BJ (cell line): Measurements from ENCODE around the gene SCAMP1. TPM values are rescaled to one million over a fixed set of nuclear protein-coding genes. Genes with fewer than 3 reads are reported as not detected.

Experiments
- CTCF ChIA-PET: fragments of 350-600 bp; formaldehyde crosslinking; extraction: SDS; loops from one replicate; lab custom pipeline; 2021; ENCODE audit warnings: antibody characterized with exemption, inconsistent platforms; lab: Yijun Ruan, JAX
- POLR2A ChIA-PET: fragments of 300-600 bp; sonication (Branson Sonifier 250); formaldehyde crosslinking; extraction: SDS; loops from one replicate; lab custom pipeline; 2021; ENCODE audit warnings: antibody characterized with exemption; lab: Charles Lee
- DNase-seq: peaks from one replicate; pipeline ENCODE4 v3.0.0-alpha.2; 2011; ENCODE audit warnings: low read depth
- H3K27me3 ChIP-seq: 2 replicates; pipeline ENCODE4 v1.6.0; 2011; ENCODE audit warnings: low read length; ENCODE audit not compliant: control insufficient read depth, insufficient read depth
- H3K36me3 ChIP-seq: 2 replicates; pipeline ENCODE4 v1.5.1; 2011; ENCODE audit warnings: low read length; ENCODE audit not compliant: control insufficient read depth, insufficient read depth
- H3K4me3 ChIP-seq: 2 replicates; pipeline ENCODE4 v1.5.1; 2011; ENCODE audit warnings: low read depth, mild to moderate bottlenecking, control low read depth, low read length
- polyA plus RNA-seq: library from polyadenylated mRNA; depleted of rRNA; stranded (reverse); fragments of >200 nt; gene quantifications from 2 replicates; pipeline ENCODE4 v1.2.3, GENCODE V29; 2011
- TF ChIP-seq, protein P1 (sequence below): IDR thresholded peaks from 2 replicates; pipeline ENCODE4 v1.5.1; 2011; ENCODE audit warnings: low read depth, mild to moderate bottlenecking, control low read depth, inconsistent platforms, low read length, moderate library complexity; ENCODE audit not compliant: insufficient read depth

Gene SCAMP1
- polyA plus RNA-seq, 1 experiment: 26.6 TPM

DNA sequence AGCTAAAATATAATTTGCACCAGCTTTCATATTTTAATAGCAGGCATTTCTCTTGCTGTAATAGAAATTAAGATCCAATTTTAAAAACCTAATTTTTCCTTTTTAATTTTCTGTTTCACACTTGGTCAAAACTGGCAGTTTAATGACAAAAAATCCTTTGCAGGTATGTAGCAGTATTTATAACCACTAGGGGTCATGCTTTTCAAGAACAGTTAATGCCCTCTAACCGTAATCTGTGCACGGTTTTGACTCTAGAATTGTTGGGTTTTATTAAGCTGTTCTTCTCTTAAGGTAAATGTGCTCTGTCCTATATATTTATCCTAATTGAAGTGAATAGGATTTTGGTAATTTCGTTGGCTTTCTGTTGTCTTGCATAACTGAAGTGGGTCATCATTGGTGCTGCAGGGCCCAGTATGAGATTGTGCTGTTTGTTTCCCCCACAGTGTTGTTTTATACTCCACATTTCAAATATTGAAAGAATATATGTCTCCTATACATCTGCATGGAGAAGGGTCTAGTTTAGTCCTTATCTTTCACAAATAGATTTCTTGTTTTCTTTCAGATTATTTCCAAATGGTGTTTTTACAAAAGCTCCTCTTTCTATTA is 107.4 kb downstream of the SCAMP1 start:
- Histone ChIP-seq H3K4me3 (no peak overlapping the region), H3K36me3 (no peaks in the 10 kb centered on the region), H3K27me3 (no peaks in the 10 kb centered on the region)
- TF ChIP-seq, protein P1, sequence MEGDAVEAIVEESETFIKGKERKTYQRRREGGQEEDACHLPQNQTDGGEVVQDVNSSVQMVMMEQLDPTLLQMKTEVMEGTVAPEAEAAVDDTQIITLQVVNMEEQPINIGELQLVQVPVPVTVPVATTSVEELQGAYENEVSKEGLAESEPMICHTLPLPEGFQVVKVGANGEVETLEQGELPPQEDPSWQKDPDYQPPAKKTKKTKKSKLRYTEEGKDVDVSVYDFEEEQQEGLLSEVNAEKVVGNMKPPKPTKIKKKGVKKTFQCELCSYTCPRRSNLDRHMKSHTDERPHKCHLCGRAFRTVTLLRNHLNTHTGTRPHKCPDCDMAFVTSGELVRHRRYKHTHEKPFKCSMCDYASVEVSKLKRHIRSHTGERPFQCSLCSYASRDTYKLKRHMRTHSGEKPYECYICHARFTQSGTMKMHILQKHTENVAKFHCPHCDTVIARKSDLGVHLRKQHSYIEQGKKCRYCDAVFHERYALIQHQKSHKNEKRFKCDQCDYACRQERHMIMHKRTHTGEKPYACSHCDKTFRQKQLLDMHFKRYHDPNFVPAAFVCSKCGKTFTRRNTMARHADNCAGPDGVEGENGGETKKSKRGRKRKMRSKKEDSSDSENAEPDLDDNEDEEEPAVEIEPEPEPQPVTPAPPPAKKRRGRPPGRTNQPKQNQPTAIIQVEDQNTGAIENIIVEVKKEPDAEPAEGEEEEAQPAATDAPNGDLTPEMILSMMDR: peak; percentile 61
- peak; percentile 12 for DNase-seq
- CTCF ChIA-PET: interaction anchor here (0.6 to 2.7 kb wide), 23 partner anchors 9 to 498 kb away, joined by 3 to 10 read pairs (median 3); no protein-coding TSS in a partner anchor
- POLR2A ChIA-PET: no interaction called here

DNA sequence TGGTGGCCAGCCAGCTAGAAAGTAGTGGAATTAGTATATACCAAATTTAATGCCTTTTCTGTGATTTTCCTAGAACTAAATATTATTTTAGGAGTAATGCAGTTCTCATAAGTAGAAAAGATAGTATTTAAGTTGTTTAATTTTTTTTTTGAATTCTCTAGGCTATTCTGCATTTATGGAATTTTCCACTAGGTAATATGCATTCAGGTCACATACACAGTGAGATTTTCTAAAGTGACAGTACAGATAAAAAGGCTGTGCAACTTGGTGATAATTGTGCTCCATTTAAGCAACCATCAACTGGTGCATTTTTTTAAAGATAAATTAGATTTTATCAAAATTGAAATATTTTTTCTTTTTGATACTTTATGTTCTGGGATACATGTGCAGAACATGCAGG is 111.5 kb downstream of the SCAMP1 start:
- no peak for DNase-seq
- ChIA-PET CTCF (interaction anchor here (1.3 kb wide), 1 partner anchor 494 kb away, joined by 4 read pairs; no protein-coding TSS in a partner anchor), POLR2A (no interaction called here)
- H3K27me3 ChIP-seq: no peaks in the 10 kb centered on the region
- H3K4me3 ChIP-seq: no peak overlapping the region
- TF ChIP-seq, protein P1: no peak
- no peaks in the 10 kb centered on the region for H3K36me3 ChIP-seq

DNA sequence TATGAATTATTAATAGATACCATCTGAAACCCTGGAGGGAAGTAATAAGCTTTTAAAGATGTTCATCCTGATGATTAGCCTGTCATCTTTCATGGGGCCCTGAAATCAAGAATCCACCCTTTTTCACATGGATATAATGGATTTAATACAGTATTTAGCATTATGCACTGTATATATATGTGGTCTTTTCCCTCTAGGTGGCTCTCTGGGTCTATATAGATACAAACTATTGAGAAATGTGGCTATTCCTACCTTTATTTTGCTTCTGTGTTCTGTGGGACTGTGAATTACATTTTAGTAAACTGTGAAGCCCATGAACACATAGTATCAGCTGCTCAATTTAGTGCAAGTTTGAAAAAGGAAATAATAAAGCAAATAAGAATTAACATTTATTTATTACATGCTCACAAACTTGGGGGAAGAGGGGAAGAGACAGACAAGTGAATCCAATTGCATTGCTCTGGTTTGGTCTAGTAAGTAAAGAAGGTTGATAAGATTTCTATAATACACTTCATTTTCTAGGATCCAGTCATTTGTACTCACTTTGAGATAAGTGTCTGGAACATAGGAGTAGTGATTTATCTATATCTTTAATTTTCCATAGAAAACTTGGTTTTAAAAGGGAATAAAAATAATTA is 112.2 kb downstream of the SCAMP1 start:
- no peak for DNase-seq
- no peaks in the 10 kb centered on the region for H3K36me3 ChIP-seq
- POLR2A ChIA-PET: no interaction called here
- CTCF ChIA-PET: no interaction called here
- H3K4me3 ChIP-seq: no peak overlapping the region
- TF ChIP-seq, protein P1: peak; percentile 18; the same call in 1 of the 2 replicates
- H3K27me3 ChIP-seq: no peaks in the 10 kb centered on the region

DNA sequence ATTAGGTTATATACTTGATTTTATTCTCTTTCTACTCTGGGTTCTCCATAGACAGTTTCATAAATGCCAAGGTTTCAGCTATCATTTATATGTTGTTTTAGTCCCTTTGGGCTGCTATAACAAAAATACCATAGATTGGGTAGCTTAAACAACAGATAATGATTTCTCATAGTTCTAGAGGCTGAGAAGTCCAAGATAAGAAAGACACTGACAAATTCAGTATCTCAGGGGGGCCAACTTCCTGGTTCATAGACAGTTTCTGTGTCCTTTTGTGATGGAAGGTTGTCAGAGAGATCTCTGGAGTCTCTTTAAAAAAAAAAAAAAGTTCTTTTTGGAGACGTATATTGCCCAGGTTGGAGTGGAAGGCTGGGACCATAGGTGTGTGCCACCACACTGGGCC is 113.3 kb downstream of the SCAMP1 start:
- TF ChIP-seq, protein P1: no peak
- H3K27me3 ChIP-seq: no peaks in the 10 kb centered on the region
- CTCF ChIA-PET: no interaction called here
- no peak overlapping the region for H3K4me3 ChIP-seq
- no peak for DNase-seq
- no peaks in the 10 kb centered on the region for H3K36me3 ChIP-seq
- POLR2A ChIA-PET: no interaction called here

DNA sequence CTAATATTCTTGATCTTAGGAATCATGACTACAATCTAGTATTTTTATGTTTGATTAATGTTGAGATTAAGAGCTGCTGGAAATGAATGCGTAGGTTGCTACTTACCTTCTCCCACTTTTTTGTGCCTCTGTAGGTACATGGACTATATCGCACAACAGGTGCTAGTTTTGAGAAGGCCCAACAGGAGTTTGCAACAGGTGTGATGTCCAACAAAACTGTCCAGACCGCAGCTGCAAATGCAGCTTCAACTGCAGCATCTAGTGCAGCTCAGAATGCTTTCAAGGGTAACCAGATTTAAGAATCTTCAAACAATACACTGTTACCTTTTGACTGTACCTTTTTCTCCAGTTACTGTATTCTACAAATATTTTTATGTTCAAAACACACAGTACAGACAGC is 115.0 kb downstream of the SCAMP1 start:
- Histone ChIP-seq H3K36me3 (no peaks in the 10 kb centered on the region), H3K27me3 (no peaks in the 10 kb centered on the region), H3K4me3 (no peak overlapping the region)
- TF ChIP-seq, protein P1: no peak
- DNase-seq: no peak
- CTCF ChIA-PET: interaction anchor here (0.7 kb wide), 1 partner anchor 9 kb away, joined by 3 read pairs; no protein-coding TSS in a partner anchor
- POLR2A ChIA-PET: no interaction called here
